Fibroblast of pulmonary artery (primary cell): ENCODE measurements around the gene TSPAN18.

Experiments
- DNase-seq: peaks from one replicate; pipeline ENCODE4 v3.0.0-alpha.2; 2010; ENCODE audit warnings: low read depth
- H3K4me3 ChIP-seq: replicated peaks from 2 replicates; pipeline ENCODE4 v1.5.1; 2011; ENCODE audit warnings: low read depth, mild to moderate bottlenecking, control low read depth, low read length, moderate library complexity
- CTCF ChIP-seq: IDR thresholded peaks from 2 replicates; pipeline ENCODE4 v1.5.1; 2011; ENCODE audit warnings: mild to moderate bottlenecking, control low read depth, low read length, inconsistent platforms; ENCODE audit errors: missing control alignments

Gene TSPAN18

GRCh38 chr11:44949160-44950030, 222.6 kb downstream of the TSPAN18 start:
- peak overlapping the region; percentile 92 for H3K4me3 ChIP-seq
- peak; percentile 61 for TF ChIP-seq CTCF
- peak; percentile 67 for DNase-seq

- no peak for DNase-seq
- peak overlapping the region; percentile 92 for H3K4me3 ChIP-seq
- no peak for TF ChIP-seq CTCF
Observed at GRCh38 chr11:44950031-44950624, 223.4 kb downstream of the TSPAN18 start.

GRCh38 chr11:44950625-44951476, 224.1 kb downstream of the TSPAN18 start, which contains the start of gene TP53I11:
Gene TP53I11 (minus strand): TSS chr11:44950883. CDS start chr11:44938335, 12,548 bp downstream.
- peak; percentile 83 for DNase-seq
- TF ChIP-seq CTCF = peak; percentile 13
- peak within 1 kb of the TSS; percentile 92 for H3K4me3 ChIP-seq

- DNase-seq = no peak
- TF ChIP-seq CTCF = no peak
- no peak overlapping the region for H3K4me3 ChIP-seq
Observed at GRCh38 chr11:44952082-44952481, 225.3 kb downstream of the TSPAN18 start.

- H3K4me3 ChIP-seq = no peak overlapping the region
- TF ChIP-seq CTCF = no peak
- no peak for DNase-seq
Observed at GRCh38 chr11:44952500-44953260, 225.9 kb downstream of the TSPAN18 start.
